Measurements from ENCODE around the gene C11orf52.
A peak's percentile ranks its signal among the peaks of the same experiment; 100 is the strongest.

The C11orf52 gene

DNA sequence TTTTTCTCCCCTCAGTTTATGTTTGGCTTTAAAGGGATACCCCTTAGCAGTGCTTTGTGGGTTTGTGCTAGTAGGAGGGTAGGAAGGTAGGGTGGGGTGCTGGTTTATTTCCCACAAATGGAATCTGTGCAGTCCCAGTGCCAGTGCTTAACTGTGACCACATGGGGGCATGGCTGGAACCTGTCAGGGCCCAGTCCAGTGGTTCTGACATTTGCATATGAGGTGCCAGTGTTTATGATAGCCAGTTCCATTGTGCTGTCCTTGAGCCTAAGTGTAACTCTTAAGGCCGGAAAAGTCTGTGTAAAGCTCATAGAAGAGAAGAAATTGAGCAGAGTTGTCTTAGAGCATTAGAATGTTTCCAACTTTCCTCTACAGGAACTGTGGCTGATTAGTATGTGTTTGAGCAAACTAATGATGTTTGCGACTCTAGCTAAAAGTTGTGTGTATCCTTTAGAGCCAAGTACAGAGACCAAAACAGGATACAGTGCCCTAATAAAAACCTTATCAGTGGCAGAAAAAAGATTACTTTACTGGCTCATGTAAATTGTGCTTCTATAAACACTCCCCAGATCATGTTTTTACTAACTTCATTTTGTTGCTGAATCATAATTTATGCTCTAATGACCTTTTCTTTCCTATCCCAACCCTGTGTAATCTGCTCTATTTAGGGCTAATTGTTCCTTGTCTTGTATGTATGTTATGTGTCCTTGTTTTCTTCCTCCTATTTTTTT is 56.5 kb downstream of the C11orf52 start:
- DNase-seq: peak in 12 of 56 donors; percentile 5 to 38 (median 17)

DNA sequence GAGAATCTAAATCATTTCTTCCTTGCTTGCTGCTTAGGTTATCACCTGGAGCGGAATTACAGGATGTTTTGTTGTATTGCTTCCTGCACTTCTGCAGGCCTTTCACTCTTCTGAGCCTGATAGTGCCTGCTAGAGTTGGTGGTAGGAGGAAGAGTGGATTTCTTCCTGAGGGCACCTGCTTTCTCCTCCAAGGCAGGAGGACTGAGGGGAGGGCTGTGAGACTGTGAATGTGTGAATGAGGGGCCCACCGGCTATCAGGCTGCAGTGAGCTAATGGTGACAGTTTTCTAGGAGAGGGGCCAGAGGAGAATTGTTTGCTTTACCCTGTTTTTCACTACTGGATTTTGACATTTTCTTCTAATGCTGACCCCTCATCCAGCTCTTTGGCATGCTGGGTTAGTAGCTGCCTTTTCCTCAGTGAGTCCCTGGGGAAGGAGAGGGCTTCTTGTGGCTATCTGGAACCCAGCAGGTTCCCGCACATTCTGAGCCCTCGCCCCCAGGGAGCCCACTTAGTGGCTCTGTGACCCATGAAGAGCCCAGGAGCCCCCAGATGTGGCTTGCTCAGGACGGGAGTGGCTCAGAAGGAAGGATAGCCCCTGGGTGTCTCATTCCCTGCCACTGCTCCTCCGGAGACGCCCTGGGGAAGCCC is 57.5 kb downstream of the C11orf52 start:
- peak in 1 of 56 donors; percentile 50 for DNase-seq
